Upper lobe of left lung (tissue), 6 donors: ENCODE data around the gene HYAL4. TPM values are rescaled to one million over a fixed set of nuclear protein-coding genes. Genes with fewer than 3 reads are reported as not detected.

Experiments used
- ATAC-seq, 2 donors: fragments of 200-7000 bp; cut with Tn5 transposase; one replicate each; pipeline ENCODE4 v1.9.1; 2022; ENCODE audit warnings: mild to moderate bottlenecking in 2 of 2, moderate library complexity in 2 of 2; ENCODE audit not compliant: low FRiP score in 2 of 2
- DNase-seq, 2 donors: peaks; one replicate each; pipeline ENCODE4 v3.0.0-alpha.2; 2019 to 2020
- H3K27ac ChIP-seq, 4 donors: fragments of 200-600 bp; sonication (generic); one replicate each; pipeline ENCODE4 v1.5.1; 2016 to 2019
- H3K27me3 ChIP-seq, 4 donors: fragments of 200-600 bp; sonication (generic); one replicate each; pipeline ENCODE4 v1.5.1; 2017 to 2019
- H3K36me3 ChIP-seq, 4 donors: fragments of 200-600 bp; sonication (generic); one replicate each; pipeline ENCODE4 v1.5.1; 2016 to 2019
- H3K4me1 ChIP-seq, 4 donors: fragments of 200-600 bp; sonication (generic); one replicate each; pipeline ENCODE4 v1.5.1; 2018 to 2019
- H3K4me3 ChIP-seq, 4 donors: fragments of 200-600 bp; sonication (generic); one replicate each; pipeline ENCODE4 v1.5.1; 2017 to 2019; ENCODE audit warnings: mild to moderate bottlenecking in 2 of 4, moderate library complexity in 1 of 4
- H3K9me3 ChIP-seq, 4 donors: fragments of 200-600 bp; sonication (generic); one replicate each; pipeline ENCODE4 v1.5.1; 2018 to 2019
- EP300 ChIP-seq, 4 donors: sonication (generic); formaldehyde crosslinking; IDR thresholded peaks; one replicate each; pipeline ENCODE4 v1.5.1; 2017; ENCODE audit warnings: antibody characterized with exemption in 4 of 4, control low read depth in 2 of 4
- POLR2A ChIP-seq, 4 donors: fragments of 450-650 bp; IDR thresholded peaks; one replicate each; pipeline ENCODE4 v1.5.1; 2016 to 2017; ENCODE audit warnings: antibody characterized with exemption in 4 of 4, mild to moderate bottlenecking in 2 of 4
- POLR2AphosphoS5 ChIP-seq, 2 donors: sonication (generic); formaldehyde crosslinking; IDR thresholded peaks; one replicate each; pipeline ENCODE4 v1.5.1; 2017; ENCODE audit warnings: antibody characterized with exemption in 2 of 2
- WGBS, 2 donors: methylation state at CpG; one replicate each; pipeline ENCODE4 v1.1.5; 2017 to 2018; 5-methylcytosine and 5-hydroxymethylcytosine counted together
- total RNA-seq, 6 donors: library from RNA; depleted of rRNA in 4 of 6; stranded (reverse); fragments of >200 nt in 4 of 6; gene quantifications; one replicate each; pipeline versions ENCODE4 v1.1.0 to v1.2.1, GENCODE V29; 2016 to 2021
- TF ChIP-seq, protein P1 (sequence below), 6 experiments: fragments of 450-650 bp in 4 of 6; fragments of 200-600 bp in 2 of 6; sonication (generic) in 2 of 6; IDR thresholded peaks; one replicate each; pipeline ENCODE4 v1.5.1; 2016 to 2019; ENCODE audit warnings: antibody characterized with exemption in 6 of 6
- donor health status: DM: no; HTN: no; CAD: no; lungs with moderate emphysema.
- donor health status: DM: no; HTN: yes; CAD: no; lungs with severe emphysema.

HYAL4 gene
- total RNA-seq, 6 donors from 2014 or later: not detected

DNA sequence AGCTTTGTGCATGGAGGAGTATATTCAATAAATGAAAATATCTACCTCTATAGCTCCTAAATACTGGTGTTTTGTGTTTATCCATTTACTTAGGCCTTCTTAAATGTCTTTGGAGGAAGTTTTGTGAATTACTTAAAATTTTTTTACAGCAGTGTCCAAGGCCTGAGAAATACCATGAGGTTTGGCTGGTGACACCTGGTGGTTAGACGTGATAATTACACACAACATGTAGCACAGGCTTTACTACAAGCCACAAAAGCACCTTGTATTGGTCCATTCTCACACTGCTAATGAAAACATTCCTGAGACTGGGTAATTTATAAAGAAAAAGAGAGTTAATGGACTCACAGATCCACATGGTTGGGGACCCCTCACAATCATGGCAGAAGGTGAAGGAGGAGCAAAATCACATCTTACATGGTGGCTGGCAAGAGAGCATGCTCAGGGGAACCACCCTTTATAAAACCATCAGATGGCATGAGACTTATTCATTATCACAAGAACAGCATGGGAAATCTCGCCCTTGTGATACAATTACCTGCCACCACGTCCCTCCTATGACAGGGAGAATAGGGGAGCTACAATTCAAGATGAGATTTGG, 20.6 kb downstream of the HYAL4 start:
- no peak overlapping the region for H3K27ac ChIP-seq
- no peak overlapping the region for H3K4me3 ChIP-seq
- H3K9me3 ChIP-seq: no peaks in the 10 kb centered on the region
- TF ChIP-seq POLR2A (IDR thresholded peaks at IDR 0.05): no peak
- no peak for TF ChIP-seq EP300 (IDR thresholded peaks at IDR 0.05)
- TF ChIP-seq POLR2AphosphoS5 (IDR thresholded peaks at IDR 0.05): no peak
- TF ChIP-seq, protein P1, sequence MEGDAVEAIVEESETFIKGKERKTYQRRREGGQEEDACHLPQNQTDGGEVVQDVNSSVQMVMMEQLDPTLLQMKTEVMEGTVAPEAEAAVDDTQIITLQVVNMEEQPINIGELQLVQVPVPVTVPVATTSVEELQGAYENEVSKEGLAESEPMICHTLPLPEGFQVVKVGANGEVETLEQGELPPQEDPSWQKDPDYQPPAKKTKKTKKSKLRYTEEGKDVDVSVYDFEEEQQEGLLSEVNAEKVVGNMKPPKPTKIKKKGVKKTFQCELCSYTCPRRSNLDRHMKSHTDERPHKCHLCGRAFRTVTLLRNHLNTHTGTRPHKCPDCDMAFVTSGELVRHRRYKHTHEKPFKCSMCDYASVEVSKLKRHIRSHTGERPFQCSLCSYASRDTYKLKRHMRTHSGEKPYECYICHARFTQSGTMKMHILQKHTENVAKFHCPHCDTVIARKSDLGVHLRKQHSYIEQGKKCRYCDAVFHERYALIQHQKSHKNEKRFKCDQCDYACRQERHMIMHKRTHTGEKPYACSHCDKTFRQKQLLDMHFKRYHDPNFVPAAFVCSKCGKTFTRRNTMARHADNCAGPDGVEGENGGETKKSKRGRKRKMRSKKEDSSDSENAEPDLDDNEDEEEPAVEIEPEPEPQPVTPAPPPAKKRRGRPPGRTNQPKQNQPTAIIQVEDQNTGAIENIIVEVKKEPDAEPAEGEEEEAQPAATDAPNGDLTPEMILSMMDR (IDR thresholded peaks at IDR 0.05): peak; percentile 49 to 85 (median 70)
- peaks cover 0 to 5% (median 1%) of the 10 kb centered on the region in 4 donors for H3K4me1 ChIP-seq
- DNase-seq (peak in 1 of 2 donors; percentile 47), ATAC-seq (peak; percentile 87 to 88)
- WGBS, 2 donors: 18 to 28% methylated on average over 3 of the region's 3 CpGs
- H3K36me3 ChIP-seq: no peaks in the 10 kb centered on the region
- H3K27me3 ChIP-seq: no peaks in the 10 kb centered on the region

DNA sequence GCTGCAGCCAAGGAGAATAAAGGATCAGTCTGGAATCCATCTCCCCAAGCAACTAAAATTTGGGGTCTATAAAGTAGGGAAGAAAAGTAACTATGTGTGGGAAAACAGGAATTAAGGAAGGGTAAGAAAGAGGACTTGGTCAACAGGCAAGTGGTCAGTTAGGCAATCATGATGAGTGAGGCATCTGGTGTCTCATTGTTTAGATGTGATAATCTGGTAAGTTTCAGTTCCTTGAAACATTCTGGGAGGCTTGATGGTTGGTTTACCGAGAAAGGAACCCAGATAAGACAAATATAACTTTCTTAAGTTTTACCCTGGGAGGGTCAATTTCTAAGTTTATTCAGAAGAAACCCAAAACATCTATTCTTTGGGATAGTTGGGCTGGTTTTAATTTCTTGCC, 22.3 kb downstream of the HYAL4 start:
- Histone ChIP-seq H3K4me3 (no peak overlapping the region), H3K27ac (no peak overlapping the region), H3K4me1 (peaks cover 0 to 5% (median 1%) of the 10 kb centered on the region in 4 donors), H3K27me3 (no peaks in the 10 kb centered on the region), H3K9me3 (no peaks in the 10 kb centered on the region), H3K36me3 (no peaks in the 10 kb centered on the region)
- DNase-seq: no peak
- TF ChIP-seq EP300 (IDR thresholded peaks at IDR 0.05): no peak
- no peak for TF ChIP-seq POLR2AphosphoS5 (IDR thresholded peaks at IDR 0.05)
- no peak for TF ChIP-seq POLR2A (IDR thresholded peaks at IDR 0.05)
- TF ChIP-seq, protein P1 (IDR thresholded peaks at IDR 0.05): no peak
- 62 to 78% methylated on average over 1 of the region's 1 CpG for WGBS, 2 donors
- peak in 1 of 2 donors; percentile 30 for ATAC-seq

DNA sequence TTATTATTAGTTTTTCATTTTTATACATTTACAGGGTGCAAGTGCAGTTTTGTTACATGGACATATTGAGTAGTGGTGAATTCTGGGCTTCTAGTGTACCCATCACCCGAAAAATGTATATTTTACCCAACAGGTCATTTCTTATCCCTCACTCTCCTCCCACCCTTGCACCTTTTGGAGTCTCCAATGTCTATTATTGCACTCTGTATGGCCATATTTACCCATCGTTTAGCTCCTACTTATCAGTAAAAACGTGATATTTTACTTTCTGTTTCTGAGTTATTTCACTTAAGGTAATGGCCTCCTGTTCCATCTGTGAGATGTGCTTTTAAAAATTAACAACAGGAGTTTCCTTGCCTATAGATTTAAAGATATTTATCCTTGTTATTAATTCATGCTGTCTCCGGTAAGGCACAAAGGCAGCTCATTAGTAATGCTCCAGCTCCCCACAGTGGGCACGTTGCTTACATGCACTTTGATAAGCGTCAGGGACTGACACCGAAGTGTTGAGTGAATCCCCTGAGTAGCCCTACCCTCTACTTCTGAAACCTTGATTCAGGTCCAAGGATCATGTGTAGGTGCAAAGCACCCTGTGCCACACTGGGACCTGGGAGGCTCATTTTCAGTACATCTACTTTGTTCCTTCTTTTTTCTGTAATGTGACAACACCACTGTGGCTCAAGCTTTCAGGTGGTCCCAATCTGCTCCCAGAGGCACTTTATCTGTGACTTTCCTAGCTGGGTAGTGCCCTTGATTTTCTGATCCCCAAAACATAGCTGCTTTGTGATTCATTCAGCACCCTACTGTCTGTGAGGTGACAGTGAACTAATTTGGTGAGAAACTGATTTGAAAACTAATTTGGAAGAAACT, 27.3 kb downstream of the HYAL4 start:
- Histone ChIP-seq H3K9me3 (no peaks in the 10 kb centered on the region), H3K4me3 (no peak overlapping the region), H3K27ac (no peak overlapping the region), H3K36me3 (no peaks in the 10 kb centered on the region), H3K27me3 (no peaks in the 10 kb centered on the region), H3K4me1 (no peaks in the 10 kb centered on the region)
- WGBS, 2 donors: 17 to 19% methylated on average over 7 of the region's 7 CpGs
- DNase-seq (peak in 1 of 2 donors; percentile 58), ATAC-seq (peak; percentile 77 to 82)
- TF ChIP-seq, protein P1 (IDR thresholded peaks at IDR 0.05): peak in 5 of 6 experiments; percentile 18 to 61 (median 49)
- no peak for TF ChIP-seq POLR2AphosphoS5 (IDR thresholded peaks at IDR 0.05)

DNA sequence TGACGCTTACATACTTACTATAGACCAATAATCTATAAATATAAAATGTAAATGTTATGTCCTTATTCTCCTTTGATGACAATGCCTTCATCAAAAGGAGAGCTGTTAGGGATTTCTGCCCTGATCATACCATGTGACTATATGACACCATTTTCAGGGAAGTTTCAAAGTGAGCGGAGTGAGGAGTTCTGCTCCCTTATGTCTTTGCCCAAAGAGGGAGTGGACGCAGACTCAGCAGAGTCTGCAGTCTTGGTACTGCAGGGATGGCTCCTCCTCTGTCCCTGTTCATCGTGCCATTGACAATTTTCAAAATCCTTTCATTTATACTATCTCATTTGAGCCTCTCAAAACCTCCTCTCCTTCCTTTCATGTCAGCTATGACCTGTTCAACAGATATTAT, 27.9 kb downstream of the HYAL4 start:
- Histone ChIP-seq H3K36me3 (no peaks in the 10 kb centered on the region), H3K27me3 (no peaks in the 10 kb centered on the region), H3K9me3 (no peaks in the 10 kb centered on the region), H3K4me3 (no peak overlapping the region), H3K4me1 (no peaks in the 10 kb centered on the region), H3K27ac (no peak overlapping the region)
- no peak for ATAC-seq
- TF ChIP-seq, protein P1 (IDR thresholded peaks at IDR 0.05): no peak
- TF ChIP-seq POLR2AphosphoS5 (IDR thresholded peaks at IDR 0.05): no peak
- TF ChIP-seq EP300 (IDR thresholded peaks at IDR 0.05): no peak
- no peak for DNase-seq
- WGBS, 2 donors: 80 to 87% methylated on average over 4 of the region's 4 CpGs
